Adrenal gland (tissue), 12 donors: ENCODE measurements around the gene NRM. TPM values are rescaled to one million over a fixed set of nuclear protein-coding genes. Genes with fewer than 3 reads are reported as not detected.
A peak's percentile ranks its signal among the peaks of the same experiment; 100 is the strongest.

ENCODE experiments used
- DNase-seq, 7 donors: peaks; one replicate each; pipeline ENCODE4 v3.0.0-alpha.2; 2019 to 2020
- H3K27ac ChIP-seq, 5 donors: fragments of 200-600 bp; sonication (generic) in 4 of 5; 1 replicate in 3 of 5; 2 replicates in 2 of 5; pipeline versions ENCODE4 v1.5.1 to v1.8.0; 2016 to 2020; ENCODE audit warnings: mild to moderate bottlenecking in 1 of 5
- H3K27me3 ChIP-seq: fragments of 200-600 bp; 2 replicates; pipeline ENCODE4 v1.8.0; 2021
- H3K36me3 ChIP-seq, 2 donors: fragments of 200-600 bp; replicated peaks in 1 of 2; 1 replicate in 1 of 2; 2 replicates in 1 of 2; pipeline versions ENCODE4 v1.5.1 to v1.8.0; 2018 to 2022
- H3K4me1 ChIP-seq, 2 donors: fragments of 200-600 bp; replicated peaks in 1 of 2; 1 replicate in 1 of 2; 2 replicates in 1 of 2; pipeline versions ENCODE4 v1.5.1 to v1.8.0; 2018 to 2021
- H3K4me3 ChIP-seq, 4 donors: fragments of 200-600 bp; sonication (generic) in 3 of 4; one replicate each; pipeline ENCODE4 v1.5.1; 2016 to 2018
- H3K9me3 ChIP-seq, 3 donors: fragments of 200-600 bp; sonication (generic) in 1 of 3; replicated peaks in 1 of 3; 1 replicate in 2 of 3; 2 replicates in 1 of 3; pipeline versions ENCODE4 v1.5.1 to v1.8.0; 2016 to 2021
- CTCF ChIP-seq, 6 experiments: fragments of 450-650 bp in 4 of 6; fragments of 200-600 bp in 2 of 6; sonication (generic) in 1 of 6; IDR thresholded peaks; 1 replicate in 5 of 6; 2 replicates in 1 of 6; pipeline versions ENCODE4 v1.5.1 to v1.8.0; 2016 to 2021; ENCODE audit warnings: antibody characterized with exemption in 6 of 6, mild to moderate bottlenecking in 2 of 6, moderate library complexity in 1 of 6
- POLR2A ChIP-seq, 2 donors: fragments of 450-650 bp; IDR thresholded peaks; one replicate each; pipeline ENCODE4 v1.6.1; 2017; ENCODE audit warnings: antibody characterized with exemption in 2 of 2, mild to moderate bottlenecking in 2 of 2, moderate library complexity in 1 of 2
- WGBS, 4 donors: extraction: QIAGEN DNeasy Blood & Tissue Kit in 2 of 4; methylation state at CpG; one replicate each; pipeline versions ENCODE4 v1.1.5 to v1.1.7; 2013 to 2017; 5-methylcytosine and 5-hydroxymethylcytosine counted together
- intact Hi-C, 2 donors: fragments of 100-400 bp; cut with DNase I; formaldehyde crosslinking; loops; one replicate each; pipeline versions ENCODE4 v1.14.1 to v1.15.0; 2022 to 2023
- polyA plus RNA-seq, 3 donors: library from polyadenylated mRNA; stranded (reverse); fragments of 200-250 nt in 2 of 3; fragments of 350-450 nt in 1 of 3; fragmentation: Illumina TruSeq in 1 of 3; extraction: RNeasy Lipid Tissue Mini Kit (QIAGEN cat#74804) in 1 of 3; gene quantifications; one replicate each; pipeline ENCODE4 v1.2.3, GENCODE V29; 2013 to 2014
- total RNA-seq, 9 donors: library from RNA; depleted of rRNA in 4 of 9; stranded (reverse); fragments of >200 nt in 4 of 9; fragments of 120-200 nt in 1 of 9; fragmentation: NEBNext Ultra II Directional in 1 of 9; extraction: Animal tissue kit (Norgen Biotek cat#: 25700) in 1 of 9; gene quantifications; one replicate each; pipeline versions ENCODE4 v1.1.0 to v1.2.4, GENCODE V29; 2013 to 2023
- donor health status: healthy with polysubstance abuse.
- donor health status: Bipolar disorder and iron deficiency.
- donor health status: DM: yes; HTN: yes; CAD: no.
- donor health status: DM: no; HTN: no; CAD: no.
- donor health status: DM: no; HTN: no; CAD: no.
- donor health status: DM: yes; HTN: yes; CAD: no.

The NRM gene
- total and polyA plus RNA-seq, 12 donors = 1.8 to 39.3 (median 10.7) TPM

DNA sequence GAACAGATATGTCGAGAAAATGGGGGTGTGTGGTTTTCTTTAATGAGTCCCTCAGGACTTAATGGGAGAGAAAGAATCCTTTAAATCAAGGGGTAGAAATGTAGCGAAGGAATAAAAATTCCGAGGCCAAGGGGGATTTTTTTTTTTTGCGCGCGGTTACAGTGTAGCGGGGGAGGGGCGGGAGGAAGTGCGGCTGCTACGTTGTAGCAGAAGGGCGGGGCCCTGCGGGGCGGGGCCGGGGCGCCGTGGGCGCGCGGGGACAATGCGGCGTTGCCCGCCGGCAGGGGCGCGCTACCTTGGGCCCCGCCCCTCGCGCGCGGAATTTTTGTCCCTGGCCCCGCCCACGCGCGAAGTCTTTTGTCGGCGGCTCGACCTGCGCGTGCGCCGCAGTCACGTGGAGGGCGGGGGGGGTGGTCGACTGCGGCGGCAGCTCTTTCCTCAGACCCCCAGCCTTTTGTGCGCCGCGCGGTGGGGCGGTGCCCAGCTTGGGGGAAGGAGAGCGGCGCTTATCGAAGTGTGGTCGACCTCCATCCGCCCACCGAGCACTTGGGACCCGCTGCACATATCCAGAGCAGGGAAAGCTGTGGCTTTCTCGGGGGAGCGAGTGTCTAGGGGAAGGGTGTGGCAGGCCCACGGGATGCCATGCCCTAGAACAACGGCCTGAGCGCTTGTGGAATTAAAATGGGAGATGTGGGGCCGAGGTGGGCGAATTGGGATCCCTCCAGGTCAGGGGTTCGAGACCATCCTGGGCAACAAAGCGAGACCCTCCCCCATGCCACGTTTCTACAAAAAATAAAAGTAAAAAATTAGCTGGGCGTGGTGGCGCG is 30.6 kb upstream of the NRM start:
- Histone ChIP-seq H3K27me3 (no peaks in the 10 kb centered on the region), H3K36me3 (peaks cover 0 to 41% of the 10 kb centered on the region in 2 donors), H3K4me1 (peaks cover 16 to 60% of the 10 kb centered on the region in 2 donors), H3K9me3 (no peaks in the 10 kb centered on the region), H3K27ac (peak overlapping the region; percentile 89 to 99 (median 94)), H3K4me3 (peak overlapping the region in 3 of 4 donors; percentile 16 to 93 (median 67))
- TF ChIP-seq POLR2A (IDR thresholded peaks at IDR 0.05) (peak in 1 of 2 donors; percentile 59), CTCF (IDR thresholded peaks at IDR 0.05) (peak in 3 of 6 experiments; percentile 50 to 62 (median 51))
- DNase-seq = peak; percentile 91 to 95 (median 94)
- 1 to 2% (median 2%) methylated on average over 22 to 71 of the region's 71 CpGs for WGBS, 4 donors
- intact Hi-C loops = loop anchor here (1.0 to 2.0 kb wide), 3 partner anchors 35 to 42 kb away; partner anchors contain the start of gene PPP1R18 (in 2 of the 2)

- peak; percentile 75 to 89 (median 83) for DNase-seq
Measured at GRCh38 chr6:30720738-30721197, 30.0 kb upstream of the NRM start.

DNA sequence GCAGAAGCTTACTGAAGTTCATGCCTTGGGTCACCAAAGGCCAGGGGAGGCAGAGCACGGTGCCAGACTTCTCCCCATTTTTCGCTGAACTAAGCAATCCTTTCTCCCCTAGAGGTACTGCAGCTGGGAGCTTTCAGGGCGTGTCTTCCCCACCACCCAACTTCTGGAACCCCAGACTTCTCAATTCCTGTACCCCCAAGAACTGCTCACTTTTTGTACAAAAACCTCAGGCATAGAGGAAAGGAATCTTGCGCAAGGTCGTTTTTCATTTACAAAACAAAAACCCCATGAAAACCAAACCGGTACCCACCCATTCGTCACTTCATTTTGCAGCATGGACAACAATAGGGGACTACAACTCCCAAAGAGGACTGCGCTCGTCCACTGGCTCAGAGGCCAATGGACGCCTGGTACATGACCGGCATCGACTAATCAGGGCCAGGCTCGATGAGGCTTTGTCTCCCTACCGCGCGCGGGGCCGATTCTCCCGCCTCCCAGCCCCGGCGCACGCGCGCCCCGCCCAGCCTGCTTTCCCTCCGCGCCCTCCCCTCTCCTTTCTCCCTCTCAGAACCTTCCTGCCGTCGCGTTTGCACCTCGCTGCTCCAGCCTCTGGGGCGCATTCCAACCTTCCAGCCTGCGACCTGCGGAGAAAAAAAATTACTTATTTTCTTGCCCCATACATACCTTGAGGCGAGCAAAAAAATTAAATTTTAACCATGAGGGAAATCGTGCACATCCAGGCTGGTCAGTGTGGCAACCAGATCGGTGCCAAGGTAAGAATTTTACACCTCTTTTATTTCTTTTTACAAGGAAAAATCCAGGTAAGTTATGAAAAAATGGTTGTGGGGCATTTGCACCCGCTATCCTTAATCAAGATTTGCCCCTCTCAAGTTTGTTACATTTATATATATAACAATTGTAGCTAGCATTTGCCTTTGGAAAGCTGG is 29.3 kb upstream of the NRM start, which contains the start of gene TUBB:
Gene TUBB, plus strand, starts transcription at position 562 of the 947 bp plus-strand sequence. Its CDS starts 155 bp downstream, at position 717.
- DNase-seq = peak; percentile 96 to 99 (median 98)
- intact Hi-C loops = loop anchor here (2.0 kb wide), 1 partner anchor 33 kb away; the partner anchor contains the start of gene PPP1R18 (in 2 of the 2)
- Histone ChIP-seq H3K9me3 (no peaks in the 10 kb centered on the region), H3K36me3 (peaks cover 0 to 28% of the 10 kb centered on the region in 2 donors), H3K4me3 (peak within 1 kb of the TSS; percentile 33 to 97 (median 80)), H3K27ac (peak within 1 kb of the TSS; percentile 89 to 99 (median 94)), H3K27me3 (no peaks in the 10 kb centered on the region), H3K4me1 (peaks cover 16 to 55% of the 10 kb centered on the region in 2 donors)
- TF ChIP-seq POLR2A (IDR thresholded peaks at IDR 0.05) = peak; percentile 91 to 98
- TF ChIP-seq CTCF (IDR thresholded peaks at IDR 0.05) = peak in 2 of 6 experiments; percentile 32 to 53
- WGBS, 4 donors = 1 to 3% (median 1%) methylated on average over 28 to 38 of the region's 38 CpGs

More at GRCh38 chr6:30720738-30721197, 30.0 kb upstream of the NRM start:
- TF ChIP-seq CTCF (IDR thresholded peaks at IDR 0.05) = no peak
- TF ChIP-seq POLR2A (IDR thresholded peaks at IDR 0.05) = no peak
- peaks cover 0 to 35% of the 10 kb centered on the region in 2 donors for H3K36me3 ChIP-seq
- intact Hi-C loops = loop anchor here (2.0 kb wide), 1 partner anchor 34 kb away; the partner anchor contains the start of gene PPP1R18 (in 2 of the 2)
- no peaks in the 10 kb centered on the region for H3K9me3 ChIP-seq
- WGBS, 4 donors = 0 to 1% (median 0%) methylated on average over 19 to 29 of the region's 29 CpGs
- H3K27me3 ChIP-seq = no peaks in the 10 kb centered on the region
- peak overlapping the region; percentile 89 to 99 (median 94) for H3K27ac ChIP-seq
- peaks cover 16 to 62% of the 10 kb centered on the region in 2 donors for H3K4me1 ChIP-seq
- H3K4me3 ChIP-seq = peak overlapping the region; percentile 33 to 97 (median 80)
